ENCODE data around the gene AMFR. TPM values are rescaled to one million over a fixed set of nuclear protein-coding genes. Genes with fewer than 3 reads are reported as not detected.
A peak's percentile ranks its signal among the peaks of the same experiment; 100 is the strongest.

The AMFR gene
- total RNA-seq, 2 experiments from 2014 or later: 42.0 to 45.4 TPM

DNA sequence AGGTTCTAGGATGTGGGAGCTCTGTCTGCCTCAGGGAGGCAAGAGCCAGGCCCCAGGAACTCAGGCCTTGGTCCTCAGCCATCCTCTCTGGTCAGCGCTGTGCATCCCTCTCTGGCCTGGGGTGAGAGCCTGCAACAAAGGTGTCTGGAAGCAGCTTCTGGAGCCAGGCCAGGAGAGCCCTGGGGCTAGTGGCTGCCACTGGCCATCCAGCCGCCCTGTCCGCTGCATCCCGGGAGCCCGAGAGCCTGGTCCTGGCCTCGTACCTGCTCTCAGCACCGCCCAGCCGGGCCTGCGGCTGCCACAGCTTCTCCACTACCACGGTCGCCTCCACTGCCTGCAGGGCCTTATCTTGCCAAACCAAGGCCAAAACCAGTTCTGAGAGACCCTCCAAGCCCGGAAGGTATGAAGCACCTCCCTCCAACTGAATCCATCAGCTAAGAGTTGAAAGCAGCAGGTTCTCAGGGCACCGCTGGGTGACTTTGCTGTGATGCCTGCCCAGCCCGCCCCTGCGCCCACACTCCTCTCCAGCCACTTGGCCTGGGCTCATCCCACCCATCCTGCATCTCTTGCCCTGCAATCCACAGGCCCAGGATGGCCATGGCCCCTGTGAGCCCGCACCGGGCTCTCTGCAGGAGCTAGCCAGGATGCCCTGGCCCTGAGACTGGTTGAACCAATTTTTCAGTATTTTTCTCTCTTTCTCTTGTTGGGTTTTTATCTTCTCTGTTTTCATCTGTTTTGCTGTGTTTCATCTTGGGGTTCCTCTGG, 85.7 kb downstream of the AMFR start:
- DNase-seq: no peak
- Mint-ChIP-seq H3K4me3 (no peak overlapping the region), H3K27ac (no peak overlapping the region), H3K27me3 (no peaks in the 10 kb centered on the region), H3K9me3 (no peaks in the 10 kb centered on the region), H3K36me3 (no peaks in the 10 kb centered on the region), H3K4me1 (ENCODE audit: low read depth) (no peaks in the 10 kb centered on the region)
- CTCF ChIA-PET: no interaction called here
- POLR2A ChIA-PET: no interaction called here
- intact Hi-C loops (cut with micrococcal nuclease): no loop called here

DNA sequence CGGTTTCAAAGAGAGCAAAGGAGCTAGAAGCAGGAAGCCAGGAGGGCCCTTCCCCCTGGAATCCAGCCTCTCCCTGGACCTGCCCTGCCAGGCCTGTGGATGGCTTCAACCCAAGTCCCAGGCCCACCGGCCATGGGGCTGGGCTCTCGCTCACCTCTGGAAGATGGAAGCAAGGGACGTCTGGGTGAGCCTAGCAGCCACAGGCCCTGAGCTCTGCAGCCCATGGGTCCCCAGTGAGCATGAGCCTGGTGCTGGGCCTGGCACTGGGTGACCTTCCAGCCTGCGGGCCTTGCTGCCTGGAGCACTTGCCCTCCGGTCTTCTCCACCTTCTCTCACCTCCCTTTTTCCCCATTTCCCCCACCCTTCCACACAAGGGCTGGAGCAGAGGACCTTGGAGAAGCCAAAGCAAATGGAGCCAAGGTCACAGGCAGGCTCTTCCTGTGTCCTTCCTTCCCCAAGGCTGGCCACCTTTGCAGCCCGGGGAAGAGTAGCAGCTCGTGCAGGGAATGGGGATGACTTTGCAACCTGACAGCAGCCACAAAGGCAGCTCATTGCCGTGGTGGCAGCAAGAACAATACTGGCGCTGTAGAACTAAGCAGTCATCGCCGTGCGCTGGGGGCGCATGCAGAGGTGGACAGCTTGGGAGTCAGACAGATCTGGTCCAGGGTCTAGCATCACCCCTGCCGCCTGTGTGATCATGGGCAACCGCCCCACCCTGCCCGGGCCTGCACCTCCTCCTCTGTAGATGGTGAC, 86.6 kb downstream of the AMFR start:
- Mint-ChIP-seq H3K4me1 (ENCODE audit: low read depth) (no peaks in the 10 kb centered on the region), H3K27me3 (no peaks in the 10 kb centered on the region), H3K4me3 (no peak overlapping the region), H3K36me3 (no peaks in the 10 kb centered on the region), H3K9me3 (no peaks in the 10 kb centered on the region), H3K27ac (no peak overlapping the region)
- POLR2A ChIA-PET: no interaction called here
- intact Hi-C loops (cut with micrococcal nuclease): no loop called here
- CTCF ChIA-PET: interaction anchor here (1.1 kb wide), 1 partner anchor 17 kb away, joined by 3 read pairs; no protein-coding TSS in a partner anchor
- no peak for DNase-seq

DNA sequence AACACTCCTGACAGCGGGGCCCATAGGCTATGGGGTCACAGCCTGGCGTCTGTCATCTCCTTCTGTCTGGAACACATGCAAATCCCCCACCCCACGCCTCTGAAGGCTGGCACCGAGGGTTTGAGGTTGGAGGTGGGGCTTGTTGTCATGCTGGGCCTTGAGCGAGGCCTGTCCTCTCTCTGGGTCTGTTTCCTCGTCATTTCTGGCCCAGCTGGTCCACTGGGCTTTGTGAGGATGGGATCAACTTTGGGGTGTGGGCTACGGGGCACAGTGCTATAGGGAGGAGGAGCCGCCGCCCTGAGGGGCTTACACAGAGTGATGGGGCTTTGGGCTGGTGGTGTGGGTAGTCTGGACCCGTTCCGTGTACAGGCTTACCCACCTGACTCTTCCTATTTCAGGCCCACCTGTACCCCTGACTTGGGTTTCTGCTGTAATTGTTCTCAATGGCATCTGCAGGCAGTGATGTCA, 87.5 kb downstream of the AMFR start:
- CTCF ChIA-PET: interaction anchor here (1.1 kb wide), 1 partner anchor 18 kb away, joined by 3 read pairs; no protein-coding TSS in a partner anchor
- Mint-ChIP-seq H3K9me3 (no peaks in the 10 kb centered on the region), H3K36me3 (no peaks in the 10 kb centered on the region), H3K4me3 (no peak overlapping the region), H3K27ac (no peak overlapping the region), H3K27me3 (no peaks in the 10 kb centered on the region), H3K4me1 (ENCODE audit: low read depth) (no peaks in the 10 kb centered on the region)
- no peak for DNase-seq
- intact Hi-C loops (cut with micrococcal nuclease): no loop called here
- POLR2A ChIA-PET: no interaction called here

DNA sequence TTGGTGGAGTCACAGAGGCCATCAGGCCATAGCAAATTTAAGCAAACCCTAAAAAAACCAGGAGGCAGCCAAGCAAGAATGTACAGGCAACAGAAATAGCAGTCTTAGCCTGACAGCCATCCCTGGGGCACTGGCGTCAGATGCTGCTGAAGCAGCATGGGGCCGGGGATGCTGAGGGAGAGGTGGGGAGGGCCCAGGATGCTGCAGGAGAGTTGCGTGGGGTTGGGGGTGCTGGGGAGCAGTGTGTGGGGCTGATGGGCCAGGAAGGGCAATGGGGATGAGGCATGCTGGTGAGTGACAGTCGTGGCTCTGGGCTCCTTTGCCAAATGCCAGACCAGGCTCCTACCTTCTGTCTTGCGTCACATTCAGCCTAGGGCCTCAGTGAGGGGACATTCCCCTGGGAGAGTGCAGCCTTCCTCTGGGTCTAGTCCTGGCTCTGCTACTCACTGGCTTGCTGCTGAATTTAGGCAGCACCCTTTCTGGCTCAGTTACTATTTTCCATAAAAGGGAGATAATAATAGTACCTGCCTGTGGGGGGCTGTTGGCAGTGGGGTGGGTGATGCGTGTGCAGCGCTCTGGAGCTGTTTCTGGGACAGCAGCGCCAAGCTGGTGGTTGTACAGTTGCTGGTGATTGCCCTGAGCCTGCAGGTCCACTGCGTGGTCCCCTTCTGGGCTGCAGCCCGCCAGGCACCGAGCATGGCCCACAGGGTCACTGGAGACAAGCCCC, 88.1 kb downstream of the AMFR start:
- H3K36me3 Mint-ChIP-seq: no peaks in the 10 kb centered on the region
- no peaks in the 10 kb centered on the region for H3K9me3 Mint-ChIP-seq
- H3K27me3 Mint-ChIP-seq: no peaks in the 10 kb centered on the region
- no peak overlapping the region for H3K4me3 Mint-ChIP-seq
- CTCF ChIA-PET: no interaction called here
- DNase-seq: no peak
- POLR2A ChIA-PET: no interaction called here
- intact Hi-C loops (cut with micrococcal nuclease): no loop called here
- H3K4me1 Mint-ChIP-seq (ENCODE audit: low read depth): no peaks in the 10 kb centered on the region
- no peak overlapping the region for H3K27ac Mint-ChIP-seq

DNA sequence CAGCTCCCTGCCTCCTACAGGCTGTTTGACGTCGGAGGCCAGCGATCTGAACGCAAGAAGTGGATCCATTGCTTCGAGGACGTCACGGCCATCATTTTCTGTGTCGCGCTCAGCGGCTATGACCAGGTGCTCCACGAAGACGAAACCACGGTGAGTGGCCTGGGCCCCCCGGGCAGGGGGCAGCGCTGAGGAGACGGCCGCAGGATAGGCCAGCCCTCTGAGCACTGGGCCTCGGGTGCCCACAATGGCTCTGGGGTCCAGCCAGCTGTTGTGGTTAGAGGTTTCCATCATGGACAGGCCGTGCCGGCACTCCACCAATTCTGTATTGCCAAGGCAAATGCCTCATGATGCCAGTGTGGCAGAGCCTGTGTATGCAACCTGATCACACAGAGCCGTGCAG, 88.6 kb downstream of the AMFR start:
- Mint-ChIP-seq H3K27me3 (no peaks in the 10 kb centered on the region), H3K27ac (no peak overlapping the region), H3K36me3 (no peaks in the 10 kb centered on the region), H3K4me1 (ENCODE audit: low read depth) (no peaks in the 10 kb centered on the region), H3K9me3 (no peaks in the 10 kb centered on the region), H3K4me3 (no peak overlapping the region)
- ChIA-PET CTCF (no interaction called here), POLR2A (no interaction called here)
- intact Hi-C loops (cut with micrococcal nuclease): no loop called here
- no peak for DNase-seq

DNA sequence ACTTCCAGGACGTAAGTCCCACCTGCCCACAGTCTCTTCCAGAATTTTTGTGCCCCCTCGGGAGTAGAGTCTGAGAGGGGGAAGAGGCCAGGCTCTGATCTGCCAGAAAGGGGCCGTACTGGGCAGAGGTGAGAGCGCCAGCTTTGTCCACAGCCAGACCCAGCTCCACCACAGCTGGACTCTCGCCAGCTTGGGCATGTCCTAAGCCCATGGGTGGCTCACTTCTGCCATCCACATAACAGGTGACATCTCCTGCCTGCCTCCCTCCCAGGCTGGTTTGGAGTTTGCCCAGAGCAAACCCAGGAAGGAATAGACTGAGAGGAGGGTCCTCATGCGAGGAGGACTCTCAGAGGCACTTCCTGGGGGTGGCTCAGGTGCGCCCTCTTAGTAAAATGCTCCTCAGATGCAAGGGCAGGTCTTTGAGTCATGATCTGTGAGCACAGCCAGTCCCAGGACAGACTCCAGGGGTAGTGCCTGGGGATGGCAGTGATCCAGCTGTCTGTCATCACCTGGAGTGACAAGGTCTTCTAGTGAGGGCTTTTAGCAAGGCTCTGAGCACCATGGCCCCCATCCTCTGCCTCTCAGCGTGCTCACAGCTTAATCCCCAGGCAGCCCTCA, 89.2 kb downstream of the AMFR start:
- Mint-ChIP-seq H3K27me3 (no peaks in the 10 kb centered on the region), H3K4me3 (no peak overlapping the region), H3K27ac (no peak overlapping the region), H3K4me1 (ENCODE audit: low read depth) (no peaks in the 10 kb centered on the region), H3K36me3 (no peaks in the 10 kb centered on the region), H3K9me3 (no peaks in the 10 kb centered on the region)
- CTCF ChIA-PET: no interaction called here
- POLR2A ChIA-PET: no interaction called here
- no peak for DNase-seq
- intact Hi-C loops (cut with micrococcal nuclease): no loop called here

DNA sequence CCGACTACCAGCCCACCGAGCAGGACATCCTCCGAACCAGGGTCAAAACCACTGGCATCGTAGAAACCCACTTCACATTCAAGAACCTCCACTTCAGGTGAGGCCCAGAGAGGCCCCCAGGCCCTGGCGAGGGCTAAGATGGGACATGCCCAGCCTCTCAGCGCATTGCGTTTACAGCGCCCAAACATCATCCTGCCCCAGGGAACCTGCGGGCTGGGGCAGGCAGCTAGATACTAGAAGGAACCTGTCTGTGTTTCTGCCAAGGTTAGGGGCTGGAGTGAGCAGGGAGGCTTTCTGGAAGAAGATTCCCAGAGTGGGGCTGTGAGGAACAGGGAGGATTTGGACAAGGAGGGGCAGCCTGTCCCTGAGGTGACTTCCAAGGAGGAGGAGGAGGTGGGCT, 90.6 kb downstream of the AMFR start:
- Mint-ChIP-seq H3K9me3 (no peaks in the 10 kb centered on the region), H3K4me1 (ENCODE audit: low read depth) (no peaks in the 10 kb centered on the region), H3K27me3 (no peaks in the 10 kb centered on the region), H3K4me3 (no peak overlapping the region), H3K27ac (no peak overlapping the region), H3K36me3 (no peaks in the 10 kb centered on the region)
- ChIA-PET CTCF (no interaction called here), POLR2A (no interaction called here)
- DNase-seq: no peak
- intact Hi-C loops (cut with micrococcal nuclease): no loop called here

DNA sequence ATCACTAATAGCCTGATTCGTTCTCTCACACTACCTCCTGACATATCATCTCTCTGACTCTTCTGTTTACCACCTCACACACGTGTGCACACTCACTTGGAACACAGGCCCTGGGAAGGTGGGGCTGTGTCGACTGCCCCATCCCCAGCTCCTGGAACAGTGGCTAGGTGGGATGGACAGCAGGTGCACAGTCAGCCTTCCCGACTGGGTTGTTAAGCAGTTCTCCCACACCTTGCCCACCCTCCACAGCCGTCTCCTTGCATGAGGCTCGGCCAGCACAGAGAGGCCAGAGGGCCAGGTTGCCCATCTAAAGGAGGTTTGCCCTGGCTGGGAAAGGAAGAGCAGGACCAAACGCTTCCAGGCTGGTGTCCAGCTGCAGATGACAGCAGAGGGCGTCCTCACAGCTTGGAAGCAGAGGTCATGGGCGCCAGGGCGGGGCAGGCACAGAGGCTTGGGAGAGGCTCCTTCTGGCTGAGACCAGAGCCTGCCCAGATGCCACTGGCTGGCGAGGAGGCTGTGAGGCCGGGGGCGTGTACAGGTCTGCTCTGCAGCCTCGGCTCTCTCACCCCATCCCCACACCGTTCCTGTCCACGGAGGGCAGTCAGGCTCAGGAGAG, 92.8 kb downstream of the AMFR start:
- POLR2A ChIA-PET: no interaction called here
- CTCF ChIA-PET: interaction anchor here (1.1 to 1.4 kb wide), 2 partner anchors 14 to 24 kb away, joined by 3 read pairs; no protein-coding TSS in a partner anchor
- Mint-ChIP-seq H3K4me1 (ENCODE audit: low read depth) (no peaks in the 10 kb centered on the region), H3K9me3 (no peaks in the 10 kb centered on the region), H3K27me3 (no peaks in the 10 kb centered on the region), H3K4me3 (no peak overlapping the region), H3K36me3 (no peaks in the 10 kb centered on the region), H3K27ac (no peak overlapping the region)
- intact Hi-C loops (cut with micrococcal nuclease): no loop called here
- DNase-seq: peak; percentile 32

DNA sequence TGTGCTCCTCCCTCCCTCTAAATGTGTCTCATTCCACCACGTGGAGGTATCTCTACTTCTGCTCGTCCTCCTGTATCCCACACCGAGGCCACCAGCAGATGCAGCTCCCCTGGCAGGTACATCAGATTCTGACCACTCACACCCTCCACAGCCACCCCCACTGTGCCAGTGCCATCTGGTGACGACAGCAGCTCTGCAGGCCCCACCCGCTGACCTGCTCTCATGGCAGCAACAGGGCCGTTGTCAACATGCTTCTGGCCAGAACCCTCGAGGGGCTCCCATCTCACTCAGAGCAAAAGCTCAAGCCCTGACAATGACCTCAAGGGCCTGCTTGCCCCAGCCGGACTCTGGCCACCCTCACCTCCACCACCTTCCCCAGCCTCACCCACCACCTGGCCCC, 93.4 kb downstream of the AMFR start:
- no peak for DNase-seq
- CTCF ChIA-PET: interaction anchor here (1.1 to 1.4 kb wide), 2 partner anchors 13 to 24 kb away, joined by 3 read pairs; no protein-coding TSS in a partner anchor
- Mint-ChIP-seq H3K4me3 (no peak overlapping the region), H3K27me3 (no peaks in the 10 kb centered on the region), H3K27ac (no peak overlapping the region), H3K4me1 (ENCODE audit: low read depth) (no peaks in the 10 kb centered on the region), H3K36me3 (no peaks in the 10 kb centered on the region), H3K9me3 (no peaks in the 10 kb centered on the region)
- intact Hi-C loops (cut with micrococcal nuclease): no loop called here
- POLR2A ChIA-PET: no interaction called here

DNA sequence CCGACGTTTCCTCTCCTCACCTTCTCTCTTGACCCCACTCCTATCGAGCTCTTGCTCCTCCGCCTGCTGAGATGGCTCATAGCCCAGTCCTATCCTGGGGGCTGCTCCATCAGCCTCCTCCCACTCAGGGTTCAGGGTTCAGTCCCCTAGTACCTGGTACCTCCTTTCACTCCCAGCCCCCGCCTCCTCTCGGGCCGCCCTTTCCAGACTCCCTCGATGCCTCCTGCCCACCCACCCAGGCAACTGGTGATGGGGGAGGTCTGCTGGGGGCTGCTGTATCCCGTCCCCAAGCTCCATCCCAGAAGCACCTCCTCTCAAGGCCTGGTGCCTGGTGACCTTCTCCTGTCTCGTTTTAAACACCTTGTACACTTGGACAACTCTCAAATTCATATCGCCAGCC, 93.9 kb downstream of the AMFR start:
- no peaks in the 10 kb centered on the region for H3K4me1 Mint-ChIP-seq (ENCODE audit: low read depth)
- POLR2A ChIA-PET: no interaction called here
- CTCF ChIA-PET: interaction anchor here (0.7 kb wide), 1 partner anchor 21 kb away, joined by 3 read pairs; no protein-coding TSS in a partner anchor
- no peaks in the 10 kb centered on the region for H3K9me3 Mint-ChIP-seq
- no peak overlapping the region for H3K4me3 Mint-ChIP-seq
- no peak for DNase-seq
- no peaks in the 10 kb centered on the region for H3K36me3 Mint-ChIP-seq
- intact Hi-C loops (cut with micrococcal nuclease): no loop called here
- H3K27ac Mint-ChIP-seq: no peak overlapping the region
- no peaks in the 10 kb centered on the region for H3K27me3 Mint-ChIP-seq

DNA sequence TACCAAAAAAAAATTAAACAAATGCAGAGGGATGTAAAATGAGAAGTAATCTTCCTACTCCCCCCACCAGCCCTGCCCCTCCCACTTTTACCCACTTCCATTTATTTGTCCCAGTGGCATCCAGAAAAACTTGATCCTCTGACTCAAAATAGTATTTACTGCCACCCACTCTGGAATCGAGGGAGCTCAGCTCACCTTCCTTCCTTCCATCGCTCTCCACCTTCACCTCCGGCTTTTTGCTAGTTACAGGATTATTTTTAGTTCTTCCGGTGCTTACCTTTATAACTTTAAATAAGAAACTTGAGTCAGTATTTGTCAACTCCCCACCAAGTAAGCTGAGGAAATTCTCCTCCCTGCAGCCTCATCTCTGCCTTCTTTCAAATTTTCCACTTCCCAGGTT, 94.9 kb downstream of the AMFR start:
- H3K4me1 Mint-ChIP-seq (ENCODE audit: low read depth): no peaks in the 10 kb centered on the region
- intact Hi-C loops (cut with micrococcal nuclease): no loop called here

More for the DNA sequence above, 94.9 kb downstream of the AMFR start:
- no peaks in the 10 kb centered on the region for H3K9me3 Mint-ChIP-seq
- H3K4me3 Mint-ChIP-seq: no peak overlapping the region
- ChIA-PET CTCF (interaction anchor here (0.7 to 2.0 kb wide), 2 partner anchors 12 to 20 kb away, joined by 3 to 8 read pairs; no protein-coding TSS in a partner anchor), POLR2A (no interaction called here)
- DNase-seq: no peak
- no peaks in the 10 kb centered on the region for H3K36me3 Mint-ChIP-seq
- no peak overlapping the region for H3K27ac Mint-ChIP-seq
- no peaks in the 10 kb centered on the region for H3K27me3 Mint-ChIP-seq
